RWPE2 (cell line): ENCODE measurements around the gene MCC.

Experiments
- ATAC-seq: fragments of 200-7000 bp; cut with Tn5 transposase; 3 replicates; pipeline ENCODE4 v1.9.1; 2021; ENCODE audit warnings: low read depth
- DNase-seq: peaks from one replicate; pipeline ENCODE4 v3.0.0-alpha.2; 2020; ENCODE audit warnings: low spot score
- H3K27ac ChIP-seq: fragments of 450-650 bp; 2 replicates; pipeline ENCODE4 v1.5.1; 2017; ENCODE audit warnings: mild to moderate bottlenecking; ENCODE audit not compliant: poor library complexity, severe bottlenecking
- H3K27me3 ChIP-seq: fragments of 250-450 bp; sonication (Bioruptor Pico); 2 replicates; pipeline ENCODE4 v1.5.1; 2021; ENCODE audit warnings: mild to moderate bottlenecking, moderate library complexity; ENCODE audit not compliant: insufficient read depth, poor library complexity, severe bottlenecking
- H3K36me3 ChIP-seq: fragments of 250-450 bp; sonication (Bioruptor Pico); 2 replicates; pipeline ENCODE4 v1.5.1; 2020; ENCODE audit warnings: low read depth, mild to moderate bottlenecking, moderate library complexity
- H3K4me1 ChIP-seq: fragments of 250-450 bp; sonication (Bioruptor Pico); 2 replicates; pipeline ENCODE4 v1.5.1; 2021; ENCODE audit warnings: mild to moderate bottlenecking, moderate library complexity; ENCODE audit not compliant: insufficient read depth, poor library complexity, severe bottlenecking
- H3K4me3 ChIP-seq: fragments of 250-450 bp; sonication (Bioruptor Pico); 2 replicates; pipeline ENCODE4 v1.5.1; 2021; ENCODE audit warnings: mild to moderate bottlenecking, moderate library complexity; ENCODE audit not compliant: severe bottlenecking
- H3K9me3 ChIP-seq: fragments of 250-450 bp; sonication (Bioruptor Pico); 2 replicates; pipeline ENCODE4 v1.5.1; 2021; ENCODE audit warnings: mild to moderate bottlenecking, moderate library complexity; ENCODE audit not compliant: severe bottlenecking
- CTCF ChIP-seq: fragments of 450-650 bp; IDR thresholded peaks from one replicate; pipeline ENCODE4 v1.5.1; 2017; ENCODE audit warnings: mild to moderate bottlenecking, moderate library complexity; ENCODE audit not compliant: poor library complexity, severe bottlenecking

The MCC gene

GRCh38 chr5:113375480-113376060, 112.7 kb downstream of the MCC start:
- Histone ChIP-seq H3K9me3 (no peaks in the 10 kb centered on the region), H3K27ac (no peak overlapping the region), H3K4me3 (no peak overlapping the region), H3K36me3 (no peaks in the 10 kb centered on the region), H3K4me1 (no peaks in the 10 kb centered on the region), H3K27me3 (no peaks in the 10 kb centered on the region)
- DNase-seq (no peak), ATAC-seq (no peak)
- no peak for TF ChIP-seq CTCF

DNA sequence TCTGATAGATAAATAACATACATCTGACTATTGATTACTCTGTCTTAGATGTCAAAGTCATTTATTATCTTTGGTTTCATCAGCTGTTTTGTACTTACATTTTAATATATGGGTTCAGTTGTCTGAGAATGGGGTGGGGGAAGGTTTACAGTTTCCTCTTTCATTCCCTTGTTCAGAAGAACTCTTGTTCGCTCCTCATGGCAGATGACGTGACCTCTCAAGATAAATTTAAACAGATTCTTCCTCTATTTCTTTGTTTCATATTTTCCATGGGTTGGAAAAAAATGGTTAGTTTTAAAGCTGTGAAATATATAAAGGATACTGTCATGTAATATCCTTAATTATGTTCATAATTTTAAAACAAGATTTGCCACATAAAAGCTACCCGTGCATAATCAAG, 114.8 kb downstream of the MCC start:
- Histone ChIP-seq H3K9me3 (no peaks in the 10 kb centered on the region), H3K36me3 (no peaks in the 10 kb centered on the region), H3K4me3 (no peak overlapping the region), H3K4me1 (no peaks in the 10 kb centered on the region), H3K27me3 (no peaks in the 10 kb centered on the region), H3K27ac (no peak overlapping the region)
- ATAC-seq, result no peak
- no peak for DNase-seq
- TF ChIP-seq CTCF, result no peak

DNA sequence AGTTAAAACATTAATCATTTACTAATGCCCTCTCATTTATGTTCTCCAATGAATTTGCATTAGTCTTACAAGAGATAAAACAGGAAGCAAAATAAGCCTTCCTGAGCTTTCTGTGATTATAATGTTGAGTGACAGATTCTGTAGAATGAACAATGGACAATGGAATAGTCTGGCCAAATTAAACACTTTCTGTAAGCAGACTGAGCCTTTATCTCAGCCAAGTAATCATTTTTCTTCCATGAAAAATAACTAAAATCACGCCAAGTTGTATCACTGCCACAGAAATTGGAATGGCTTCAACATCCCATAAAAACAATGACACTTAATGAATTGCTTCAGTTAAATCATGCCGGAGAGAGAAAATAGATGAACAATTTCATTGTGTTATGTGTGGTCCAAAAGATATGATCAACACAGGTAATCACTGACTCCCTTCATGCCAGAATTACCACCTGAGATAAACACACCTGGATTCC, 116.5 kb downstream of the MCC start:
- H3K4me3 ChIP-seq, result no peak overlapping the region
- no peaks in the 10 kb centered on the region for H3K36me3 ChIP-seq
- H3K27ac ChIP-seq, result no peak overlapping the region
- H3K9me3 ChIP-seq, result no peaks in the 10 kb centered on the region
- H3K4me1 ChIP-seq, result no peaks in the 10 kb centered on the region
- no peak for ATAC-seq
- no peaks in the 10 kb centered on the region for H3K27me3 ChIP-seq
- TF ChIP-seq CTCF, result no peak
- DNase-seq, result no peak

- peaks cover 5% of the 10 kb centered on the region for H3K9me3 ChIP-seq
- DNase-seq, result no peak
- no peak overlapping the region for H3K4me3 ChIP-seq
Measured at GRCh38 chr5:113367586-113367985, 120.7 kb downstream of the MCC start.

More at GRCh38 chr5:113367586-113367985, 120.7 kb downstream of the MCC start:
- no peaks in the 10 kb centered on the region for H3K4me1 ChIP-seq
- TF ChIP-seq CTCF, result no peak
- H3K27me3 ChIP-seq, result no peaks in the 10 kb centered on the region
- no peaks in the 10 kb centered on the region for H3K36me3 ChIP-seq
- no peak overlapping the region for H3K27ac ChIP-seq
- peak; percentile 14; the same call in 1 of the 3 replicates for ATAC-seq
